Keratinocyte (primary cell): ENCODE measurements around the gene SLC39A11.

Experiments
- CTCF ChIP-seq, 3 experiments: IDR thresholded peaks in 1 of 3; conservative IDR thresholded peaks in 1 of 3; optimal IDR thresholded peaks in 1 of 3; 2 replicates in 2 of 3; 3 replicates in 1 of 3; pipeline versions ENCODE3 to v1.5.1; 2011; ENCODE audit warnings: low read length in 3 of 3, mild to moderate bottlenecking in 3 of 3, moderate library complexity in 2 of 3, control low read depth in 1 of 3, inconsistent platforms in 1 of 3; ENCODE audit not compliant: insufficient read depth in 2 of 3; ENCODE audit errors: extremely low read depth in 1 of 3
- EZH2 ChIP-seq: IDR thresholded peaks from one replicate; pipeline ENCODE4 v1.6.1; 2012; ENCODE audit warnings: inconsistent platforms, mild to moderate bottlenecking, low read length, moderate library complexity

- no peak for TF ChIP-seq CTCF (optimal IDR thresholded peaks at IDR 0.05 in 1 of 3, IDR thresholded peaks at IDR 0.05 in 1 of 3, conservative IDR thresholded peaks at IDR 0.05 in 1 of 3; ENCODE audit: extremely low read depth in 1 of 3, insufficient read depth in 2 of 3, low read length in 3 of 3)
- TF ChIP-seq EZH2, result no peak
These were observed 171.0 kb downstream of the SLC39A11 start for GRCh38 chr17:72921347-72922054.
